ENCODE measurements around the gene RBMS3. TPM values are rescaled to one million over a fixed set of nuclear protein-coding genes. Genes with fewer than 3 reads are reported as not detected.

Gene RBMS3
- total and polyA plus RNA-seq, 2 of the 13 experiments (the other 11 are each of a cell fraction or from before 2014, with no cell fraction given), result not detected

DNA sequence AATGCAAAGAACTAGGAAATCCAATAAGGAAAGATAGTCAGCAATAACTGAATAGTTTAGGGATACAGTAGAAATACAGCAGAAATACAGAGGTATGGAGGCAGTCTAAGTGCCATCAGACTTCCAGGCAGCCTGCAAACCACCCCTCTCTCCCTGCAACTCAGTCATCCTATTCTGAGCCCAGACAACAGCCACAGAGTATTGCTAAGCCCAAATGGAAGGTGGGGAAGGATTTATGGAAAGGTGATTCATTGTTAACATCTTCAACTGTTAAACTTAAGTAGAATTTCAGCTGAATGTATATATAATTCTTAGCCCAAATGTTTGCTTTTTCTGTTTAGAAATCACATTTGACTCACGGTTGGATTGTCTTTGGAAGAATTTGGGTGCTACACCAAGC lies 300.4 kb downstream of the RBMS3 start (continued):
- TF ChIP-seq ZNF512B (CRISPR knock-in tag; IDR thresholded peaks at IDR 0.05; ENCODE audit: borderline replicate concordance) (no peak), ZNF432 (CRISPR knock-in tag; IDR thresholded peaks at IDR 0.05; ENCODE audit: borderline replicate concordance) (no peak), ZNF12 (CRISPR knock-in tag; IDR thresholded peaks at IDR 0.05) (no peak), SMC3 (IDR thresholded peaks at IDR 0.05; ENCODE audit: low read length) (no peak), ZNF431 (CRISPR knock-in tag; IDR thresholded peaks at IDR 0.05; ENCODE audit: borderline replicate concordance, low read depth) (no peak)

DNA sequence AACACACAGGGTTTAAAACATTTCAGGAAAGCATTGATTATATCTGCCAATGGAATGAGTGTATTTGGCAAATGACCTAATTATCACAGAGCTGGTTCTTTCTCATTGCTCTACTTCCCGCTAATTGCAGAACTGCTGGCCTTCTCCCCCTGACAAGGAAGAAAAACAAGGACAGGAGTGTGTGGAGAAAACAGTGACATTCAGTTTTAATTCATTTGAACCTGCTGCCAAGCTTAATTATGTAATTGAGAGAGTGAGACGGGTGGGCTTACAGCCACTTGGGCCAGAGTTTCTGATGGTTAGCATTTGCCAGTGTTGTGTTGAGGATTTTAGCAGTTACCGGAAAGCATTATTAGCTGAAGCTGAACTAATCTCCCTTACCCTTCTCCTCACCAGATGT lies 301.4 kb downstream of the RBMS3 start:
- in situ Hi-C loops (cut with HindIII; ENCODE audit: extremely low pct_ligation_motif_present, low pct_unique_long_range_greater_than_20kb), result no loop called here
- Histone ChIP-seq H4K20me1 (ENCODE audit: insufficient read depth, low read length) (no peaks in the 10 kb centered on the region), H3K4me2 (ENCODE audit: low read depth, low read length) (no peak overlapping the region), H2AFZ (ENCODE audit: low read length) (no peak overlapping the region), H3K27ac (ENCODE audit: extremely low read length, insufficient read depth, low read length) (no peak overlapping the region), H3K4me3 (replicated peaks in 1 of 3; ENCODE audit: insufficient read depth in 1 of 3, low read depth in 2 of 3, low read length in 3 of 3) (no peak overlapping the region), H3K79me2 (ENCODE audit: insufficient read depth, low read length) (no peaks in the 10 kb centered on the region), H3K36me3 (replicated peaks in 1 of 2; ENCODE audit: control insufficient read depth in 1 of 2, insufficient read depth in 2 of 2, low read length in 2 of 2) (no peaks in the 10 kb centered on the region), H3K4me1 (ENCODE audit: insufficient read depth, low read length) (no peaks in the 10 kb centered on the region), H3K9me3 (ENCODE audit: low read length) (no peaks in the 10 kb centered on the region), H3K27me3 (ENCODE audit: control insufficient read depth in 1 of 2, insufficient read depth in 2 of 2, low read length in 2 of 2) (no peaks in the 10 kb centered on the region), H3K9ac (ENCODE audit: insufficient read depth, low read depth, low read length) (no peak overlapping the region)
- WGBS (ENCODE audit: low lambda C conversion rate), result 2% methylated on average over 3 of the region's 3 CpGs
- CTCF ChIA-PET (ENCODE audit: low intra/inter-chr PET ratio, low total read pairs), result no interaction called here
- ATAC-seq (no peak), FAIRE-seq (no peak), DNase-seq (ENCODE audit: low spot score) (no peak)
- BruUV-seq (replicated peaks), result no TSS peak
- intact Hi-C loops (cut with micrococcal nuclease; ENCODE audit: unreplicated experiment), result no loop called here
- POLR2A ChIA-PET, result no interaction called here
- TF ChIP-seq NFIC (IDR thresholded peaks at IDR 0.05; ENCODE audit: low read length), result no peak
- TF ChIP-seq, protein P1, sequence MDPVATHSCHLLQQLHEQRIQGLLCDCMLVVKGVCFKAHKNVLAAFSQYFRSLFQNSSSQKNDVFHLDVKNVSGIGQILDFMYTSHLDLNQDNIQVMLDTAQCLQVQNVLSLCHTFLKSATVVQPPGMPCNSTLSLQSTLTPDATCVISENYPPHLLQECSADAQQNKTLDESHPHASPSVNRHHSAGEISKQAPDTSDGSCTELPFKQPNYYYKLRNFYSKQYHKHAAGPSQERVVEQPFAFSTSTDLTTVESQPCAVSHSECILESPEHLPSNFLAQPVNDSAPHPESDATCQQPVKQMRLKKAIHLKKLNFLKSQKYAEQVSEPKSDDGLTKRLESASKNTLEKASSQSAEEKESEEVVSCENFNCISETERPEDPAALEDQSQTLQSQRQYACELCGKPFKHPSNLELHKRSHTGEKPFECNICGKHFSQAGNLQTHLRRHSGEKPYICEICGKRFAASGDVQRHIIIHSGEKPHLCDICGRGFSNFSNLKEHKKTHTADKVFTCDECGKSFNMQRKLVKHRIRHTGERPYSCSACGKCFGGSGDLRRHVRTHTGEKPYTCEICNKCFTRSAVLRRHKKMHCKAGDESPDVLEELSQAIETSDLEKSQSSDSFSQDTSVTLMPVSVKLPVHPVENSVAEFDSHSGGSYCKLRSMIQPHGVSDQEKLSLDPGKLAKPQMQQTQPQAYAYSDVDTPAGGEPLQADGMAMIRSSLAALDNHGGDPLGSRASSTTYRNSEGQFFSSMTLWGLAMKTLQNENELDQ (CRISPR knock-in tag; IDR thresholded peaks at IDR 0.05; ENCODE audit: borderline replicate concordance), result no peak
- no peak for TF ChIP-seq ZNF773 (CRISPR knock-in tag; IDR thresholded peaks at IDR 0.05; ENCODE audit: borderline replicate concordance)
- no peak for TF ChIP-seq HNRNPLL (IDR thresholded peaks at IDR 0.05; ENCODE audit: low read depth, low read length, poor library complexity, severe bottlenecking)
